Measurements from ENCODE around the gene DLG2.

DNA sequence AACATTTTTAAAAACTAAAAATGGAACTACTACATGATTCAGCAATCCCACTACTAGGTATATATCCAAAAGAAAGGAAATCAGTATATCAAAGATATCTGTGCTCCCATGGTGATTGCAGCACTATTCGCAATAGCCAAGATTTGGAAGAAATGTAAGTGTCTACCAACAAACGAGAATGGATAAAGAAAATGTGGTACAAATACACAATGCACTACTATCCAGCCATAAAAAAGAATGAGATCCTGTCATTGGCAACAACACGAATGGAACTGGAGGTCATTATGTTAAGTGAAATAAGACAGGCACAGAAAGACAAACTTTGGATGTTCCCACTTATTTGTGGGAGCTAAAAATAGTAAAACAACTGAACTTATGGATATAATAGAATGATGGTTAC is 1765.1 kb downstream of the DLG2 start:
- TF ChIP-seq, protein P1, sequence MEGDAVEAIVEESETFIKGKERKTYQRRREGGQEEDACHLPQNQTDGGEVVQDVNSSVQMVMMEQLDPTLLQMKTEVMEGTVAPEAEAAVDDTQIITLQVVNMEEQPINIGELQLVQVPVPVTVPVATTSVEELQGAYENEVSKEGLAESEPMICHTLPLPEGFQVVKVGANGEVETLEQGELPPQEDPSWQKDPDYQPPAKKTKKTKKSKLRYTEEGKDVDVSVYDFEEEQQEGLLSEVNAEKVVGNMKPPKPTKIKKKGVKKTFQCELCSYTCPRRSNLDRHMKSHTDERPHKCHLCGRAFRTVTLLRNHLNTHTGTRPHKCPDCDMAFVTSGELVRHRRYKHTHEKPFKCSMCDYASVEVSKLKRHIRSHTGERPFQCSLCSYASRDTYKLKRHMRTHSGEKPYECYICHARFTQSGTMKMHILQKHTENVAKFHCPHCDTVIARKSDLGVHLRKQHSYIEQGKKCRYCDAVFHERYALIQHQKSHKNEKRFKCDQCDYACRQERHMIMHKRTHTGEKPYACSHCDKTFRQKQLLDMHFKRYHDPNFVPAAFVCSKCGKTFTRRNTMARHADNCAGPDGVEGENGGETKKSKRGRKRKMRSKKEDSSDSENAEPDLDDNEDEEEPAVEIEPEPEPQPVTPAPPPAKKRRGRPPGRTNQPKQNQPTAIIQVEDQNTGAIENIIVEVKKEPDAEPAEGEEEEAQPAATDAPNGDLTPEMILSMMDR (IDR thresholded peaks at IDR 0.05), result no peak
- no peak for TF ChIP-seq ZFX (IDR thresholded peaks at IDR 0.05; ENCODE audit: borderline replicate concordance)

Data from 22Rv1 (cell line).